Central memory CD8-positive, alpha-beta T cell (primary cell): ENCODE data around the gene C1GALT1.
"Not testable (repeated sequence)": the region's sequence is repeated elsewhere in the genome, so short reads cannot be mapped to it uniquely, and the experiment has no call there.

Experiments
- ATAC-seq: fragments of 150-1000 bp; cut with Tn5 transposase; replicated peaks from 2 replicates; pipeline ENCODE4 v1.10.0; 2022; ENCODE audit warnings: mild to moderate bottlenecking, moderate FRiP score, moderate number of reproducible peaks; ENCODE audit not compliant: poor library complexity, severe bottlenecking; ENCODE audit errors: extremely low read depth
- DNase-seq, 2 donors: peaks; one replicate each; pipeline ENCODE4 v3.0.0; 2021; ENCODE audit warnings: low spot score in 2 of 2
- H3K27ac Mint-ChIP-seq: one replicate; pipeline ENCODE4 v1.8.0; 2022; ENCODE audit warnings: low read depth, mild to moderate bottlenecking, moderate library complexity, mixed read lengths
- H3K27me3 Mint-ChIP-seq: one replicate; pipeline ENCODE4 v1.8.0; 2022; ENCODE audit warnings: mixed read lengths
- H3K36me3 Mint-ChIP-seq: one replicate; pipeline ENCODE4 v1.8.0; 2022; ENCODE audit warnings: mild to moderate bottlenecking, moderate library complexity, mixed read lengths; ENCODE audit not compliant: insufficient read depth
- H3K4me1 Mint-ChIP-seq: one replicate; pipeline ENCODE4 v1.8.0; 2022; ENCODE audit warnings: mixed read lengths
- H3K4me3 Mint-ChIP-seq: one replicate; pipeline ENCODE4 v1.8.0; 2022; ENCODE audit warnings: mild to moderate bottlenecking, moderate library complexity, mixed read lengths
- H3K9me3 Mint-ChIP-seq: one replicate; pipeline ENCODE4 v1.8.0; 2022; ENCODE audit warnings: mixed read lengths

The C1GALT1 gene

GRCh38 chr7:7182156-7183060 lies at the start of gene C1GALT1:
TSS of gene C1GALT1 (plus strand) at chr7:7182544. CDS start at chr7:7234320, 51,776 bp downstream.
- peak within 1 kb of the TSS; percentile 95 for H3K27ac Mint-ChIP-seq

GRCh38 chr7:7134046-7134445 lies 48.3 kb upstream of the C1GALT1 start:
- Mint-ChIP-seq H3K9me3 (no peaks in the 10 kb centered on the region), H3K4me3 (no peak overlapping the region), H3K36me3 (peaks cover 2% of the 10 kb centered on the region), H3K27me3 (no peaks in the 10 kb centered on the region), H3K27ac (no peak overlapping the region), H3K4me1 (peaks cover 15% of the 10 kb centered on the region)
- DNase-seq (no peak), ATAC-seq (no peak)

More at GRCh38 chr7:7182156-7183060, at the start of gene C1GALT1:
- H3K4me3 Mint-ChIP-seq, result peak within 1 kb of the TSS; percentile 93
- no peaks in the 10 kb centered on the region for H3K27me3 Mint-ChIP-seq
- no peaks in the 10 kb centered on the region for H3K9me3 Mint-ChIP-seq
- DNase-seq (peak; percentile 91 to 95), ATAC-seq (peak; percentile 84)
- H3K36me3 Mint-ChIP-seq, result peaks cover 16% of the 10 kb centered on the region
- peaks cover 6% of the 10 kb centered on the region for H3K4me1 Mint-ChIP-seq

- Mint-ChIP-seq H3K4me1 (peaks cover 15% of the 10 kb centered on the region), H3K4me3 (no peak overlapping the region), H3K27me3 (no peaks in the 10 kb centered on the region), H3K36me3 (peaks cover 2% of the 10 kb centered on the region), H3K9me3 (no peaks in the 10 kb centered on the region), H3K27ac (no peak overlapping the region)
- DNase-seq (no peak), ATAC-seq (no peak)
Measured at GRCh38 chr7:7135074-7135473, 47.3 kb upstream of the C1GALT1 start.

GRCh38 chr7:7135924-7136323 lies 46.4 kb upstream of the C1GALT1 start:
- not testable (repeated sequence) for H3K36me3 Mint-ChIP-seq, DNase-seq, H3K9me3 Mint-ChIP-seq, H3K27ac Mint-ChIP-seq, ATAC-seq, H3K27me3 Mint-ChIP-seq
- peaks cover 15% of the 10 kb centered on the region for H3K4me1 Mint-ChIP-seq
- H3K4me3 Mint-ChIP-seq, result peak overlapping the region; percentile 19

- Mint-ChIP-seq H3K9me3 (no peaks in the 10 kb centered on the region), H3K4me3 (peak overlapping the region; percentile 19), H3K27me3 (no peaks in the 10 kb centered on the region), H3K4me1 (peaks cover 11% of the 10 kb centered on the region), H3K36me3 (peaks cover 4% of the 10 kb centered on the region), H3K27ac (no peak overlapping the region)
- DNase-seq, result no peak
- no peak for ATAC-seq
Measured at GRCh38 chr7:7136466-7137381, 45.6 kb upstream of the C1GALT1 start.

GRCh38 chr7:7138897-7139296 lies 43.4 kb upstream of the C1GALT1 start:
- Mint-ChIP-seq H3K27ac (no peak overlapping the region), H3K4me3 (no peak overlapping the region), H3K9me3 (peaks cover 6% of the 10 kb centered on the region), H3K4me1 (peaks cover 11% of the 10 kb centered on the region), H3K27me3 (no peaks in the 10 kb centered on the region), H3K36me3 (peaks cover 2% of the 10 kb centered on the region)
- no peak for DNase-seq
- no peak for ATAC-seq

GRCh38 chr7:7143404-7143803 lies 38.9 kb upstream of the C1GALT1 start:
- H3K27me3 Mint-ChIP-seq, DNase-seq, H3K4me3 Mint-ChIP-seq, H3K9me3 Mint-ChIP-seq, H3K27ac Mint-ChIP-seq, ATAC-seq, H3K36me3 Mint-ChIP-seq, H3K4me1 Mint-ChIP-seq: not testable (repeated sequence)

GRCh38 chr7:7145151-7145550 lies 37.2 kb upstream of the C1GALT1 start:
- not testable (repeated sequence) for H3K36me3 Mint-ChIP-seq, H3K9me3 Mint-ChIP-seq, H3K4me1 Mint-ChIP-seq, ATAC-seq, DNase-seq, H3K27ac Mint-ChIP-seq, H3K27me3 Mint-ChIP-seq, H3K4me3 Mint-ChIP-seq

GRCh38 chr7:7146837-7147236 lies 35.5 kb upstream of the C1GALT1 start:
- no peaks in the 10 kb centered on the region for H3K36me3 Mint-ChIP-seq
- ATAC-seq, result no peak
- no peak for DNase-seq
- peaks cover 7% of the 10 kb centered on the region for H3K4me1 Mint-ChIP-seq
- no peak overlapping the region for H3K27ac Mint-ChIP-seq
- no peak overlapping the region for H3K4me3 Mint-ChIP-seq
- H3K27me3 Mint-ChIP-seq, result no peaks in the 10 kb centered on the region
- H3K9me3 Mint-ChIP-seq, result peaks cover 6% of the 10 kb centered on the region

DNA sequence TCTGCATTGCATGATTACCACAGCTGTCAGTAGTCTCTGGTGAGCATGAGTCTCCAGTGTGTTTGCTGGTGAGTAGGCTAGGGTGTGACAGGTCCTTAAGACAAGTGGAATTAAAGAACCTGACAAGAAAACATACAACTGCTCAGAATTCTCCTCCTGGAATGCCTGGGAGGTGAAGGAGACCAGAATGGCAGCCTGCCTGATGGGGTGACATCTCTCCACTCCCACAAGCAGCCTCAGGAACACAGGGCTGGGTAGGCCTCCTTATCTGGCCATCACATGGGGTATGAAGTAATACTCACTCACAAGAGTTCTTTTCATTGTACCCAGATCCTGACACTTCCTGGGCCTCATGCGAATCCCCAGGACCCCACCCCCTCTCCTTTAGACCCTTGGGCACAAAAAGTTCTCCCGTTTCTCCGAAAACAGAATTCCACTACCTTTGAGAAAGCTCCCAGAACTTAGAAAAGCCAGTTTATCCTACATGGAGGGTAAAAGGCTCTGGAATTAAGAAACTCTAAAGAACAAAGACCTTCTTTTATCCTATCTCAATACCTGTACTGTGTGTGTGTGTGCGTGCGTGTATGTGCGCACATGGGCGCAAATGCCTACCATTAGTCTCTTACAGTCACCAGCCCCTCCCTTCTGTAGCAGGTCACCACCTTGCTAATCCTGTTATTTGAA lies 33.4 kb upstream of the C1GALT1 start:
- H3K4me3 Mint-ChIP-seq, result no peak overlapping the region
- H3K9me3 Mint-ChIP-seq, result no peaks in the 10 kb centered on the region
- peaks cover 8% of the 10 kb centered on the region for H3K4me1 Mint-ChIP-seq
- no peak overlapping the region for H3K27ac Mint-ChIP-seq
- DNase-seq (no peak), ATAC-seq (no peak)
- no peaks in the 10 kb centered on the region for H3K27me3 Mint-ChIP-seq
- H3K36me3 Mint-ChIP-seq, result no peaks in the 10 kb centered on the region

DNA sequence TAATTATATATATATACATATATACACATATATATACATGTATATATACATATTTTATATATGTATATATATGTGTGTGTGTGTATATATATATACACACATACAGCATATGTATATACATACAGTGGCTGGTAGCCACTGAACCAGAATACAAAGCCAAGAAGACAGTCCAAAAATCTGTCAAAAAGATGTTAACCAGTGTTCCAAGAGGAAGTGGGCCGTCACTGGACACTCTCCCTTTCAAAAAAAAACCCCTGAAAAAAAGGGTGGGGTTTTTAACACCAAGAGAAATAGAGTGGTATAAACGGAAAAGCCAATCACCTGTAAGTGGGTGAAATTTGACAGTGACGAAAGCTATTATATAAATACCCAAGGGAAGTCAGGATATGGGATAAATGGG lies 31.1 kb upstream of the C1GALT1 start:
- DNase-seq (no peak), ATAC-seq (no peak)
- no peak overlapping the region for H3K27ac Mint-ChIP-seq
- H3K36me3 Mint-ChIP-seq, result no peaks in the 10 kb centered on the region
- no peaks in the 10 kb centered on the region for H3K27me3 Mint-ChIP-seq
- peaks cover 15% of the 10 kb centered on the region for H3K4me1 Mint-ChIP-seq
- no peak overlapping the region for H3K4me3 Mint-ChIP-seq
- peaks cover 5% of the 10 kb centered on the region for H3K9me3 Mint-ChIP-seq

GRCh38 chr7:7151865-7152264 lies 30.5 kb upstream of the C1GALT1 start:
- DNase-seq, result no peak
- Mint-ChIP-seq H3K36me3 (no peaks in the 10 kb centered on the region), H3K4me1 (peaks cover 21% of the 10 kb centered on the region), H3K27me3 (no peaks in the 10 kb centered on the region), H3K9me3 (peaks cover 5% of the 10 kb centered on the region), H3K27ac (no peak overlapping the region), H3K4me3 (no peak overlapping the region)
- no peak for ATAC-seq
